ENCODE results near the gene GOLT1A. TPM values are rescaled to one million over a fixed set of nuclear protein-coding genes. Genes with fewer than 3 reads are reported as not detected.
"Not testable (repeated sequence)": the region's sequence is repeated elsewhere in the genome, so short reads cannot be mapped to it uniquely, and the experiment has no call there.

GOLT1A gene
- total and polyA plus RNA-seq, 2 donors (not counting 1 experiment from before 2014, with no cell fraction given), result 0.50 TPM; not detected in 1

GRCh38 chr1:204240233-204240632, 26.4 kb upstream of the GOLT1A start:
- no peaks in the 10 kb centered on the region for H3K9me3 ChIP-seq (ENCODE audit: control insufficient read depth, insufficient read depth, low read depth, low read length)
- no peak overlapping the region for H3K4me2 ChIP-seq (ENCODE audit: extremely low read depth, insufficient read depth, low read length)
- no peaks in the 10 kb centered on the region for H3K27me3 ChIP-seq (ENCODE audit: control insufficient read depth, insufficient read depth, low read length)
- H3K36me3 ChIP-seq (ENCODE audit: control insufficient read depth, insufficient read depth, low read length), result no peaks in the 10 kb centered on the region
- H3K27ac ChIP-seq (ENCODE audit: insufficient read depth, low read length), result no peak overlapping the region
- no peak overlapping the region for H2AFZ ChIP-seq (ENCODE audit: low read length)
- H3K4me3 ChIP-seq (replicated peaks in 1 of 4; ENCODE audit: control extremely low read depth in 1 of 4, insufficient read depth in 1 of 4, low read depth in 3 of 4, low read length in 4 of 4), result no peak overlapping the region
- no peak for DNase-seq (ENCODE audit: low read depth in 2 of 2)
- H3K79me2 ChIP-seq (ENCODE audit: control insufficient read depth, insufficient read depth, low read length), result no peaks in the 10 kb centered on the region
- H3K9ac ChIP-seq (ENCODE audit: insufficient read depth, low read length), result no peak overlapping the region
- H4K20me1 ChIP-seq (ENCODE audit: control insufficient read depth, extremely low read depth, insufficient read depth, low read length), result no peaks in the 10 kb centered on the region
- no peaks in the 10 kb centered on the region for H3K4me1 ChIP-seq (ENCODE audit: control insufficient read depth, extremely low read depth, insufficient read depth, low read length)
- no peak for TF ChIP-seq CTCF (conservative IDR thresholded peaks at IDR 0.05 in 1 of 2, IDR thresholded peaks at IDR 0.05 in 1 of 2; ENCODE audit: low read depth in 1 of 2, low read length in 2 of 2)
- TF ChIP-seq EZH2 (IDR thresholded peaks at IDR 0.05; ENCODE audit: low read length, missing control alignments), result no peak

DNA sequence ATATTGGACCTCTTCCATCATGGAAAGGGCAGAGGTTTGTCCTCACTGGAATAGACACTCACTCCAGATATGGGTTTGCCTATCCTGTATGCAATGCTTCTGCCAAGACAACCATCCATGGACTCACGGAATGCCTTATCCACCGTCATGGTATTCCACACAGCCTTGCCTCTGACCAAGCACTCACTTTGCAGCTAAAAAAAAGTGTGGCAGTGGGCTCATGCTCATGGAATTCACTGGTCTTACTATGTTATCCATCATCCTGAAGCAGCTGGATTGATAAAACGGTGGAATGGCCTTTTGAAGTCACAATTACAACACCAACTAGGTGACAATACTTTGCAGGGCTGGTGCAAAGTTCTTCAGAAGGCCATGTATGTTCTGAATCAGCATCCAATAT, 25.6 kb upstream of the GOLT1A start:
- not testable (repeated sequence) for H3K36me3 ChIP-seq (ENCODE audit: control insufficient read depth, insufficient read depth, low read length); H3K27me3 ChIP-seq (ENCODE audit: control insufficient read depth, insufficient read depth, low read length); H3K27ac ChIP-seq (ENCODE audit: insufficient read depth, low read length); H3K9ac ChIP-seq (ENCODE audit: insufficient read depth, low read length); H3K4me3 ChIP-seq (replicated peaks in 1 of 4; ENCODE audit: control extremely low read depth in 1 of 4, insufficient read depth in 1 of 4, low read depth in 3 of 4, low read length in 4 of 4); H2AFZ ChIP-seq (ENCODE audit: low read length); H3K9me3 ChIP-seq (ENCODE audit: control insufficient read depth, insufficient read depth, low read depth, low read length); H4K20me1 ChIP-seq (ENCODE audit: control insufficient read depth, extremely low read depth, insufficient read depth, low read length); DNase-seq (ENCODE audit: low read depth in 2 of 2); H3K4me1 ChIP-seq (ENCODE audit: control insufficient read depth, extremely low read depth, insufficient read depth, low read length); H3K79me2 ChIP-seq (ENCODE audit: control insufficient read depth, insufficient read depth, low read length); H3K4me2 ChIP-seq (ENCODE audit: extremely low read depth, insufficient read depth, low read length)

DNA sequence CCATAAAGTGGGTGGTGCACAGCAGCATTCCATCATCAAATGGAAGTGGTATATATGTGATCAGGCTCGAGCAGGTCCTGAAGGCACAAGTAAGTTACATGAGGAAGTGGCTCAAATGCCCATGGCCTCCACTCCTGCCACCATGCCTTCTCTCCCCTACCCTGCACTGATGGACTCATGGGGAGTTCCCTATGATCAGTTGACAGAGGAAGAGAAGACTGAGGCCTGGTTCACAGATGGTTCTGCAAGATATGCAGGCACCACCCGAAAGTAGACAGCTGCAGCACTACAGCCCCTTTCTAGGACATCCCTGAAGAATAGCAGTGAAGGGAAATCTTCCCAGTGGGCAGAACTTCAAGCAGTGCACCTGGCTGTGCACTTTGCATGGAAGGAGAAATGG, 24.7 kb upstream of the GOLT1A start:
- not testable (repeated sequence) for H3K4me3 ChIP-seq (replicated peaks in 1 of 4; ENCODE audit: control extremely low read depth in 1 of 4, insufficient read depth in 1 of 4, low read depth in 3 of 4, low read length in 4 of 4); H3K4me2 ChIP-seq (ENCODE audit: extremely low read depth, insufficient read depth, low read length); H3K27me3 ChIP-seq (ENCODE audit: control insufficient read depth, insufficient read depth, low read length); H3K36me3 ChIP-seq (ENCODE audit: control insufficient read depth, insufficient read depth, low read length); H4K20me1 ChIP-seq (ENCODE audit: control insufficient read depth, extremely low read depth, insufficient read depth, low read length); H3K79me2 ChIP-seq (ENCODE audit: control insufficient read depth, insufficient read depth, low read length); H3K9ac ChIP-seq (ENCODE audit: insufficient read depth, low read length); DNase-seq (ENCODE audit: low read depth in 2 of 2); H3K9me3 ChIP-seq (ENCODE audit: control insufficient read depth, insufficient read depth, low read depth, low read length); H3K27ac ChIP-seq (ENCODE audit: insufficient read depth, low read length); H3K4me1 ChIP-seq (ENCODE audit: control insufficient read depth, extremely low read depth, insufficient read depth, low read length); H2AFZ ChIP-seq (ENCODE audit: low read length)

DNA sequence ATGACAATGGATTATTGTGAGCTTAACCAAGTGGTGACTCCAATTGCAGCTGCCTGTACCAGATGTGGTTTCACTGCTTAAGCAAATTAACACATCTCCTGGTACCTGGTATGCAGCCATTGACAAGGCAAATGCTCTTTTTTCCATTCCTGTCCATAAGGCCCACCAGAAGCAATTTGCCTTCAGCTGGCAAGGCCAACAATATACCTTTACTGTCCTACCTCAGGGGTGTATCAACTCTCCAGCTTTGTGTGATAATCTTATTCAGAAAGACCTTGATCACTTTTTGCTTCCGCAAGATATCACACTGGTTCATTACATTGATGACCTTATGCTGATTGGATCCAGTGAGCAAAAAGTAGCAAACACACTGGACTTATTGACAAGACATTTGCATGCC, 23.7 kb upstream of the GOLT1A start:
- H3K4me1 ChIP-seq (ENCODE audit: control insufficient read depth, extremely low read depth, insufficient read depth, low read length); DNase-seq (ENCODE audit: low read depth in 2 of 2); H3K4me3 ChIP-seq (replicated peaks in 1 of 4; ENCODE audit: control extremely low read depth in 1 of 4, insufficient read depth in 1 of 4, low read depth in 3 of 4, low read length in 4 of 4); H3K79me2 ChIP-seq (ENCODE audit: control insufficient read depth, insufficient read depth, low read length); H3K9ac ChIP-seq (ENCODE audit: insufficient read depth, low read length); H3K4me2 ChIP-seq (ENCODE audit: extremely low read depth, insufficient read depth, low read length); H4K20me1 ChIP-seq (ENCODE audit: control insufficient read depth, extremely low read depth, insufficient read depth, low read length); H3K36me3 ChIP-seq (ENCODE audit: control insufficient read depth, insufficient read depth, low read length); H3K27ac ChIP-seq (ENCODE audit: insufficient read depth, low read length); H3K9me3 ChIP-seq (ENCODE audit: control insufficient read depth, insufficient read depth, low read depth, low read length); H2AFZ ChIP-seq (ENCODE audit: low read length); H3K27me3 ChIP-seq (ENCODE audit: control insufficient read depth, insufficient read depth, low read length): not testable (repeated sequence)
